ENCODE results near the gene PLIN1.
"Not testable (repeated sequence)": the region's sequence is repeated elsewhere in the genome, so short reads cannot be mapped to it uniquely, and the experiment has no call there.

PLIN1 gene

DNA sequence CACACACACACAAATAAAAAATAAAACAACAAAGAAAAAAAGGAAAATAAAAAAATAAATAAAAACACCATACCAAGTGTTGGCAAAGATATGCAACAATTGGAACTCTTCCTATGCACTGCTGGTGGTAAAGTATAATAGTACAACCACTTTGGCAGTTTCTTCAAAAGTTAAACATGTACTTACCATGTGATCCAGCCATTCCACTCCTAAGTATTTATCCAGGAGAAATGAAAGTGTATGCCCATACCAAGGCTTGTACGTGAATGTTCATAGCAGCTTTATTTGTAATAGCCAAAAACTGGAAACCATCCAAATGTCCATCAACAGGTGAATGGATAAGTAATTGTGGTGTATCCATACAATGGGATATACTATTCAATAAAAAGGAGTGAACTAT, 28.4 kb upstream of the PLIN1 start:
- DNase-seq (ENCODE audit: low read depth): no peak
- TF ChIP-seq POLR2A (IDR thresholded peaks at IDR 0.05; ENCODE audit: extremely low read depth, insufficient read length): no peak
- no peak overlapping the region for H3K4me3 ChIP-seq (ENCODE audit: low read depth, low read length)

DNA sequence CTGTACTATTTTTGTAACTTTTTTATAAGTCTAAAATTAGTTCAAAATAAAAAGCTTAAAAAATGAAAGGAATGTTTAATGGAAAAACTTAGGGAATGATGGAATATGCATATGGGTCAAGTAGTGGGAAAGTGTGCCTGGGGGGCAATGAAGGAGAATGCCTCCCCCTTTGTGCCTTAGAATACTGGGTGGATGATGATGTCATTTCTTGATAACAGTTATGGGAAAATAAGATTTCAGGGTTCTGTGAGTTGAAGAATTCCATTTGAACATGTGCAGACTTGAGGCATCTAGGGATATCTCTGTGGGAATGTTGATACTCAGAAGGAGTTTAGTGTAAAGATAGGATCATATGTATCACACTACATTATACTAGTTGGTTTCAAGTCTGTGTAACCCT, 25.2 kb upstream of the PLIN1 start:
- no peak overlapping the region for H3K4me3 ChIP-seq (ENCODE audit: low read depth, low read length)
- no peak for DNase-seq (ENCODE audit: low read depth)
- TF ChIP-seq MYC (IDR thresholded peaks at IDR 0.05; ENCODE audit: low read depth, low read length) (no peak), POLR2A (IDR thresholded peaks at IDR 0.05; ENCODE audit: extremely low read depth, insufficient read length) (no peak)
- TF ChIP-seq, protein P1, sequence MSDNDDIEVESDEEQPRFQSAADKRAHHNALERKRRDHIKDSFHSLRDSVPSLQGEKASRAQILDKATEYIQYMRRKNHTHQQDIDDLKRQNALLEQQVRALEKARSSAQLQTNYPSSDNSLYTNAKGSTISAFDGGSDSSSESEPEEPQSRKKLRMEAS (IDR thresholded peaks at IDR 0.05; ENCODE audit: low read depth, low read length): no peak
- TF ChIP-seq, protein P2, sequence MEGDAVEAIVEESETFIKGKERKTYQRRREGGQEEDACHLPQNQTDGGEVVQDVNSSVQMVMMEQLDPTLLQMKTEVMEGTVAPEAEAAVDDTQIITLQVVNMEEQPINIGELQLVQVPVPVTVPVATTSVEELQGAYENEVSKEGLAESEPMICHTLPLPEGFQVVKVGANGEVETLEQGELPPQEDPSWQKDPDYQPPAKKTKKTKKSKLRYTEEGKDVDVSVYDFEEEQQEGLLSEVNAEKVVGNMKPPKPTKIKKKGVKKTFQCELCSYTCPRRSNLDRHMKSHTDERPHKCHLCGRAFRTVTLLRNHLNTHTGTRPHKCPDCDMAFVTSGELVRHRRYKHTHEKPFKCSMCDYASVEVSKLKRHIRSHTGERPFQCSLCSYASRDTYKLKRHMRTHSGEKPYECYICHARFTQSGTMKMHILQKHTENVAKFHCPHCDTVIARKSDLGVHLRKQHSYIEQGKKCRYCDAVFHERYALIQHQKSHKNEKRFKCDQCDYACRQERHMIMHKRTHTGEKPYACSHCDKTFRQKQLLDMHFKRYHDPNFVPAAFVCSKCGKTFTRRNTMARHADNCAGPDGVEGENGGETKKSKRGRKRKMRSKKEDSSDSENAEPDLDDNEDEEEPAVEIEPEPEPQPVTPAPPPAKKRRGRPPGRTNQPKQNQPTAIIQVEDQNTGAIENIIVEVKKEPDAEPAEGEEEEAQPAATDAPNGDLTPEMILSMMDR (IDR thresholded peaks at IDR 0.05; ENCODE audit: low read depth, low read length): no peak

DNA sequence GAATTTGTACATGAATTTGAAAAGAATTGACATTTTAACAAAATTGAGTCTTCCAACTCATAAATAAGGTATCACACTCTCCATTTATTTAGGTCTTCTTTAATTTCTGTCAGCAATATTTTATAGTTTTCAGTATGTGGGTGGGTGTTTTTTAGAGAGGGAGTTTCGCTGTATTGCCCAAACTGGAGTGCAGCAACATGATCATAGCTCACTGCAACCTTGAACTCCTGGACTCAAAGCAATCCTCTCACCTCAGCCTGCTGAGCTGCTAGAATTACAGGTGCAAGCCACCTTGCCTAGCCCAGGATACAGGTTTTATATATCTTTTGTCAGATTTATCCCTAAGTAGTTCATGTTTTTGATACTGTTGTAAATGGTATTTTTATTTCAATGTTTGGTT, 16.0 kb upstream of the PLIN1 start:
- TF ChIP-seq, protein P1 (IDR thresholded peaks at IDR 0.05; ENCODE audit: low read depth, low read length): no peak
- TF ChIP-seq POLR2A (IDR thresholded peaks at IDR 0.05; ENCODE audit: extremely low read depth, insufficient read length): no peak
- TF ChIP-seq, protein P2 (IDR thresholded peaks at IDR 0.05; ENCODE audit: low read depth, low read length): no peak
- no peak for TF ChIP-seq MYC (IDR thresholded peaks at IDR 0.05; ENCODE audit: low read depth, low read length)
- DNase-seq (ENCODE audit: low read depth): no peak
- H3K4me3 ChIP-seq (ENCODE audit: low read depth, low read length): no peak overlapping the region

GRCh38 chr15:89693696-89694095, 14.5 kb upstream of the PLIN1 start:
- H3K4me3 ChIP-seq (ENCODE audit: low read depth, low read length): no peak overlapping the region
- TF ChIP-seq POLR2A (IDR thresholded peaks at IDR 0.05; ENCODE audit: extremely low read depth, insufficient read length) (no peak), MYC (IDR thresholded peaks at IDR 0.05; ENCODE audit: low read depth, low read length) (no peak)
- TF ChIP-seq, protein P2 (IDR thresholded peaks at IDR 0.05; ENCODE audit: low read depth, low read length): no peak
- TF ChIP-seq, protein P1 (IDR thresholded peaks at IDR 0.05; ENCODE audit: low read depth, low read length): no peak
- DNase-seq (ENCODE audit: low read depth): no peak

DNA sequence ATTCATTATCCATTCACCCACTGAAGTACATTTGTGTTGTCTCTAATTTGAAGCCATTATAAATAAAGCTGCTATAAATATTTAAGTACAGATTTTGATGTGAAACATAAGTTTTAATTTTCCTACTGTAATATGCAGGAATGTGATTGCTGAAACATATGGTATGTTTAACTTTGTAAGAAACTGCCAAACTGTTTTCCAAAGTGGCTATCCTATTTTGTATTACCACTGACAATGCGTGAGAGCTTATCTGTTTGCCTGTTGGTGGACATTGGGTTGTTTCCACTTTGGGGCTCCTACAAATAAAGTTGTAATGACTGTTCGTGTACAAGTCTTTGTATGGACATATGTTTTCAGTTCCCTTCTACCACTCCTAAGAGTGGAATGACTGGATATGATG, 13.9 kb upstream of the PLIN1 start:
- no peak for DNase-seq (ENCODE audit: low read depth)
- TF ChIP-seq MYC (IDR thresholded peaks at IDR 0.05; ENCODE audit: low read depth, low read length) (no peak), POLR2A (IDR thresholded peaks at IDR 0.05; ENCODE audit: extremely low read depth, insufficient read length) (no peak)
- TF ChIP-seq, protein P1 (IDR thresholded peaks at IDR 0.05; ENCODE audit: low read depth, low read length): no peak
- TF ChIP-seq, protein P2 (IDR thresholded peaks at IDR 0.05; ENCODE audit: low read depth, low read length): no peak
- H3K4me3 ChIP-seq (ENCODE audit: low read depth, low read length): no peak overlapping the region

GRCh38 chr15:89690276-89691218, 11.4 kb upstream of the PLIN1 start, which contains the start of the genes PEX11A and WDR93:
Gene PEX11A, minus strand, starts transcription at chr15:89690754. Its CDS starts 122 bp downstream, at chr15:89690632.
Gene WDR93, plus strand, starts transcription at chr15:89690811. Its CDS starts 10,936 bp downstream, at chr15:89701747.
- no peak for TF ChIP-seq MYC (IDR thresholded peaks at IDR 0.05; ENCODE audit: low read depth, low read length)
- TF ChIP-seq POLR2A (IDR thresholded peaks at IDR 0.05; ENCODE audit: extremely low read depth, insufficient read length): no peak
- TF ChIP-seq, protein P1 (IDR thresholded peaks at IDR 0.05; ENCODE audit: low read depth, low read length): no peak
- peak within 1 kb of the TSS; percentile 40 for H3K4me3 ChIP-seq (ENCODE audit: low read depth, low read length)
- DNase-seq (ENCODE audit: low read depth): peak; percentile 34

DNA sequence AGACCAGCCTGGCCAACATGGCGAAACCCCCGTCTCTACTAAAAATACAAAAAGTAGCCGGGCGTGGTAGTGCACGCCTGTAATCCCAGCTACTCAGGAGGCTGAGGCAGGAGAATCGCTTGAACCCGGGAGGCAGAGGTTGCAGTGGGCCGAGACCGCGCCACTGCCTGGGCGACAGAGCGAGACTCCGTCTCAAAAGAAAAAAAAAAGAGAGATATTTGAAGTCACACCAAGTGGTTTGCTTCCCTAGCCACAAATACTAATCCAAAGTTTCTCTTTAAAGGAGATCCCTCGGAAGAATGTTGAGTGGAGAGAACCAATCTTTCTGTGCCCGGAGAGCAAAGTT, 10.7 kb upstream of the PLIN1 start:
- DNase-seq (ENCODE audit: low read depth): not testable (repeated sequence)
- H3K4me3 ChIP-seq (ENCODE audit: low read depth, low read length): peak overlapping the region; percentile 40
